Measurements from ENCODE around the gene MRPS6.
A peak's percentile ranks its signal among the peaks of the same experiment; 100 is the strongest.

Gene MRPS6

GRCh38 chr21:34073032-34073748 lies at the start of gene MRPS6, which contains the start of gene SLC5A3:
TSS of gene MRPS6 (plus strand) at chr21:34073578. CDS start at chr21:34073701, 123 bp downstream.
TSS of gene SLC5A3 (plus strand) at chr21:34073578. CDS start at chr21:34095199, 21,621 bp downstream.
- peak; percentile 84 for DNase-seq

GRCh38 chr21:34023691-34024373 lies 49.5 kb upstream of the MRPS6 start:
- no peak for DNase-seq

GRCh38 chr21:34024374-34024693 lies 49.0 kb upstream of the MRPS6 start:
- DNase-seq: no peak

GRCh38 chr21:34027721-34028461 lies 45.5 kb upstream of the MRPS6 start:
- no peak for DNase-seq

- DNase-seq: peak; percentile 56
Observed at GRCh38 chr21:34029743-34030528, 43.4 kb upstream of the MRPS6 start.

GRCh38 chr21:34031835-34032370 lies 41.5 kb upstream of the MRPS6 start:
- DNase-seq: peak; percentile 18

- DNase-seq: no peak
Observed at GRCh38 chr21:34034369-34035014, 38.9 kb upstream of the MRPS6 start.

- no peak for DNase-seq
Observed at GRCh38 chr21:34035619-34036354, 37.6 kb upstream of the MRPS6 start.

- no peak for DNase-seq
Observed at GRCh38 chr21:34037009-34037795, 36.2 kb upstream of the MRPS6 start.

- no peak for DNase-seq
Observed at GRCh38 chr21:34039678-34040382, 33.5 kb upstream of the MRPS6 start.

GRCh38 chr21:34042735-34043134 lies 30.6 kb upstream of the MRPS6 start:
- DNase-seq: no peak

GRCh38 chr21:34043333-34043732 lies 30.0 kb upstream of the MRPS6 start:
- no peak for DNase-seq

GRCh38 chr21:34046917-34047316 lies 26.5 kb upstream of the MRPS6 start:
- DNase-seq: no peak

- DNase-seq: no peak
Observed at GRCh38 chr21:34047835-34048234, 25.5 kb upstream of the MRPS6 start.

GRCh38 chr21:34052171-34052570 lies 21.2 kb upstream of the MRPS6 start:
- DNase-seq: no peak

- no peak for DNase-seq
Observed at GRCh38 chr21:34054259-34054658, 19.1 kb upstream of the MRPS6 start.

- DNase-seq: no peak
Observed at GRCh38 chr21:34055615-34056014, 17.8 kb upstream of the MRPS6 start.

- DNase-seq: no peak
Observed at GRCh38 chr21:34061983-34062382, 11.4 kb upstream of the MRPS6 start.

- DNase-seq: no peak
Observed at GRCh38 chr21:34065027-34065426, 8.4 kb upstream of the MRPS6 start.

GRCh38 chr21:34071683-34072082 lies 1.7 kb upstream of the MRPS6 start:
- no peak for DNase-seq

Measured in stimulated activated CD4-positive, alpha-beta T cell treated with anti-CD3 and anti-CD28 coated beads, Interleukin-15, amount 100 ng/mL, for 24 hours (primary cell).